WTC11 (cell line): Measurements from ENCODE around the gene PDZD8. TPM values are rescaled to one million over a fixed set of nuclear protein-coding genes. Genes with fewer than 3 reads are reported as not detected.

Source experiments
- ATAC-seq: fragments of 200-7000 bp; cut with Tn5 transposase; 2 replicates; pipeline ENCODE4 v1.10.0; 2021; ENCODE audit warnings: mild to moderate bottlenecking, moderate library complexity
- CTCF ChIA-PET: fragments of 300-600 bp; sonication (Branson Sonifier 250); formaldehyde crosslinking; loops from one replicate; lab custom pipeline; 2021; ENCODE audit warnings: antibody characterized with exemption; lab: Charles Lee
- POLR2A ChIA-PET: fragments of 350-600 bp; sonication (Branson Sonifier 250); formaldehyde crosslinking; loops from one replicate; lab custom pipeline; 2021; ENCODE audit warnings: antibody characterized with exemption; lab: Charles Lee
- DNase-seq: peaks from one replicate; pipeline ENCODE4 v3.0.0; 2021; ENCODE audit warnings: low spot score
- H3K27ac Mint-ChIP-seq: 2 replicates; pipeline ENCODE4 v1.8.0; 2021; ENCODE audit warnings: mixed read lengths
- H3K27me3 Mint-ChIP-seq: 2 replicates; pipeline ENCODE4 v1.8.0; 2021; ENCODE audit warnings: low read depth, mild to moderate bottlenecking, moderate library complexity, mixed read lengths
- H3K36me3 Mint-ChIP-seq: 2 replicates; pipeline ENCODE4 v1.8.0; 2021; ENCODE audit warnings: mixed read lengths
- H3K4me1 Mint-ChIP-seq: 2 replicates; pipeline ENCODE4 v1.8.0; 2022; ENCODE audit warnings: mixed read lengths
- H3K4me3 Mint-ChIP-seq: 2 replicates; pipeline ENCODE4 v1.8.0; 2021; ENCODE audit warnings: mild to moderate bottlenecking, moderate library complexity, mixed read lengths
- H3K9me3 Mint-ChIP-seq: 2 replicates; pipeline ENCODE4 v1.8.0; 2021; ENCODE audit warnings: mixed read lengths
- CBFB ChIP-seq: sonication (generic); formaldehyde crosslinking; IDR thresholded peaks from 2 replicates; pipeline ENCODE4 v1.8.1; 2022; ENCODE audit warnings: mild to moderate bottlenecking, low read depth, missing genetic modification reagents
- EMX1 ChIP-seq: fragments of 250-450 bp; sonication (Bioruptor Pico); IDR thresholded peaks from 2 replicates; pipeline ENCODE4 v1.8.0; 2021; ENCODE audit warnings: mild to moderate bottlenecking
- ETV6 ChIP-seq: sonication (generic); formaldehyde crosslinking; IDR thresholded peaks from 2 replicates; pipeline ENCODE4 v1.8.1; 2022; ENCODE audit warnings: mild to moderate bottlenecking, missing genetic modification reagents
- GRHL2 ChIP-seq: fragments of 250-450 bp; sonication (Bioruptor Pico); IDR thresholded peaks from 2 replicates; pipeline ENCODE4 v1.8.0; 2022; ENCODE audit warnings: mild to moderate bottlenecking, moderate library complexity; ENCODE audit not compliant: insufficient replicate concordance, severe bottlenecking
- MYBL2 ChIP-seq: sonication (generic); formaldehyde crosslinking; IDR thresholded peaks from 2 replicates; pipeline ENCODE4 v1.8.1; 2023; ENCODE audit warnings: mild to moderate bottlenecking, moderate library complexity, missing genetic modification reagents
- NFYB ChIP-seq: sonication (generic); formaldehyde crosslinking; conservative IDR thresholded peaks from 2 replicates; pipeline ENCODE4 v1.8.0; 2022; ENCODE audit warnings: low read depth, missing genetic modification reagents
- NR3C1 ChIP-seq: sonication (generic); formaldehyde crosslinking; conservative IDR thresholded peaks from 2 replicates; pipeline ENCODE4 v1.8.1; 2023; ENCODE audit warnings: low read depth, mild to moderate bottlenecking, missing genetic modification reagents
- RORB ChIP-seq: fragments of 250-450 bp; sonication (Bioruptor Pico); IDR thresholded peaks from 2 replicates; pipeline ENCODE4 v1.9.0; 2021; ENCODE audit warnings: mild to moderate bottlenecking
- SMAD3 ChIP-seq: sonication (generic); formaldehyde crosslinking; IDR thresholded peaks from 2 replicates; pipeline ENCODE4 v1.8.0; 2022; ENCODE audit warnings: missing genetic modification reagents, mild to moderate bottlenecking, borderline replicate concordance
- SP1 ChIP-seq: sonication (generic); formaldehyde crosslinking; conservative IDR thresholded peaks from 2 replicates; pipeline ENCODE4 v1.8.1; 2022; ENCODE audit warnings: missing genetic modification reagents
- TEAD4 ChIP-seq: sonication (generic); formaldehyde crosslinking; IDR thresholded peaks from 2 replicates; pipeline ENCODE4 v1.8.0; 2022; ENCODE audit warnings: mild to moderate bottlenecking, missing genetic modification reagents
- ZNF396 ChIP-seq: fragments of 250-450 bp; sonication (Bioruptor Pico); IDR thresholded peaks from 2 replicates; pipeline ENCODE4 v1.8.0; 2021; ENCODE audit warnings: mild to moderate bottlenecking, moderate library complexity, borderline replicate concordance
- ZNF416 ChIP-seq: fragments of 250-450 bp; sonication (Bioruptor Pico); IDR thresholded peaks from 2 replicates; pipeline ENCODE4 v1.9.0; 2021; ENCODE audit warnings: mild to moderate bottlenecking, inconsistent platforms
- total RNA-seq: library from RNA; stranded (reverse); gene quantifications from 3 replicates; pipeline ENCODE4 v1.2.3, GENCODE V29; 2021
- TF ChIP-seq, protein P1 (sequence below): fragments of 250-450 bp; sonication (Bioruptor Pico); IDR thresholded peaks from 2 replicates; pipeline ENCODE4 v2.1.2; 2022; ENCODE audit warnings: mild to moderate bottlenecking, moderate library complexity
- TF ChIP-seq, protein P2 (sequence below): sonication (generic); formaldehyde crosslinking; IDR thresholded peaks from 2 replicates; pipeline ENCODE4 v1.8.0; 2022; ENCODE audit warnings: mild to moderate bottlenecking, missing genetic modification reagents
- TF ChIP-seq, protein P3 (sequence below): sonication (generic); formaldehyde crosslinking; IDR thresholded peaks from 2 replicates; pipeline ENCODE4 v1.8.1; 2022; ENCODE audit warnings: low read depth, missing genetic modification reagents, borderline replicate concordance
- TF ChIP-seq, protein P4 (sequence below): sonication (generic); formaldehyde crosslinking; IDR thresholded peaks from 2 replicates; pipeline ENCODE4 v1.8.0; 2023; ENCODE audit warnings: missing genetic modification reagents
- TF ChIP-seq, protein P5 (sequence below): sonication (generic); formaldehyde crosslinking; IDR thresholded peaks from 2 replicates; pipeline ENCODE4 v1.8.0; 2022; ENCODE audit warnings: mild to moderate bottlenecking, missing genetic modification reagents
- TF ChIP-seq, protein P6 (sequence below): sonication (generic); formaldehyde crosslinking; IDR thresholded peaks from 2 replicates; pipeline ENCODE4 v1.8.0; 2022; ENCODE audit warnings: mild to moderate bottlenecking, missing genetic modification reagents
- TF ChIP-seq, protein P7 (sequence below): sonication (generic); formaldehyde crosslinking; IDR thresholded peaks from 2 replicates; pipeline ENCODE4 v1.8.1; 2022; ENCODE audit warnings: mild to moderate bottlenecking, missing genetic modification reagents, moderate library complexity, borderline replicate concordance
- TF ChIP-seq, protein P8 (sequence below): fragments of 250-450 bp; sonication (Bioruptor Pico); IDR thresholded peaks from 2 replicates; pipeline ENCODE4 v1.9.0; 2021; ENCODE audit warnings: mild to moderate bottlenecking, borderline replicate concordance
- TF ChIP-seq, protein P9 (sequence below): sonication (generic); formaldehyde crosslinking; IDR thresholded peaks from 2 replicates; pipeline ENCODE4 v1.8.1; 2023; ENCODE audit warnings: mild to moderate bottlenecking, missing genetic modification reagents, moderate library complexity

The PDZD8 gene
- total RNA-seq, 1 experiment from 2014 or later = 52.7 TPM

DNA sequence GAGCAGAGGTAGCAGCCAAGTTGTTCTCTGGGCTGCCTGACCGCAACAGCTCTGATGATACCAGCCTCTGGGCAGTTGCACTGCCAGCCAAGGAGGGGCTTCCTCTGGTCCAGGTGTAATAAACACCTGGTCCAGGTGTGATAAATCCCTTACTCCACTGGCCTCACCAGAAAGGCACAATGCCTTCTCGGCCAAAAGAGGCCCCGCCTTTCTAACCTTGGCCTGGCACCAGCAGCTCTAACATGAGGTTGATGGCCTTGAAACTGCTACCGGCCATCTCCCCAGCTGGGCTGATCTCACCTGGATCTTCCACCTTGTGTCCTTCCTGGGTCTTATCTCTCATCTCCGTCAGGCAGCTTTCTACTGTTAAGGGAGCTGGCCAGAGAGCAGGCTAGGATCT, 45.5 kb upstream of the PDZD8 start (continued):
- no peak for TF ChIP-seq EMX1

DNA sequence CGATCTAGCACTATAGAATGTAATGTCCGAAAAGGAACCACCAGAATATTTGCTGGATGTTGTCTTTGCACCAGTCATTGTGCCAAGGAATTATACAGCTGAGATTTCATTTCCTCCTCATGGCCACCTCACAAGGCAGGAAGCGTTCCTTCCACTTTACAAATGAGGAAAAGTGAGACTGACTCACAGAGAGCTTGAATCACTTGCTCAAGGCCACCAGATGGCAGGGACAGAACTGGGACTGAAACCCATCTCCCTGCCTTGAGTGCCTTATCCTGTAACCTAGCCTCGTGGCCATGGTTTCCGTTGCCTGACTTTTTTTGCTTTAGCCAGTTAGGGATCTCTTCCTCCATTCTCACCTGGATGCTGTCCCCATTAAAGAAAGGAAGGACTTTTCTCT, 44.7 kb upstream of the PDZD8 start:
- TF ChIP-seq, protein P1, sequence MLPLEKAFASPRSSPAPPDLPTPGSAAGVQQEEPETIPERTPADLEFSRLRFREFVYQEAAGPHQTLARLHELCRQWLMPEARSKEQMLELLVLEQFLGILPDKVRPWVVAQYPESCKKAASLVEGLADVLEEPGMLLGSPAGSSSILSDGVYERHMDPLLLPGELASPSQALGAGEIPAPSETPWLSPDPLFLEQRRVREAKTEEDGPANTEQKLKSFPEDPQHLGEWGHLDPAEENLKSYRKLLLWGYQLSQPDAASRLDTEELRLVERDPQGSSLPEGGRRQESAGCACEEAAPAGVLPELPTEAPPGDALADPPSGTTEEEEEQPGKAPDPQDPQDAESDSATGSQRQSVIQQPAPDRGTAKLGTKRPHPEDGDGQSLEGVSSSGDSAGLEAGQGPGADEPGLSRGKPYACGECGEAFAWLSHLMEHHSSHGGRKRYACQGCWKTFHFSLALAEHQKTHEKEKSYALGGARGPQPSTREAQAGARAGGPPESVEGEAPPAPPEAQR (CRISPR knock-in tag) = no peak
- TF ChIP-seq NR3C1 (CRISPR knock-in tag) (no peak), NFYB (CRISPR knock-in tag) (no peak), GRHL2 (CRISPR knock-in tag) (no peak), ZNF416 (CRISPR knock-in tag) (no peak), SMAD3 (CRISPR knock-in tag) (no peak), TEAD4 (CRISPR knock-in tag) (no peak), RORB (CRISPR knock-in tag) (no peak), ZNF396 (CRISPR knock-in tag) (no peak)
- TF ChIP-seq, protein P2, sequence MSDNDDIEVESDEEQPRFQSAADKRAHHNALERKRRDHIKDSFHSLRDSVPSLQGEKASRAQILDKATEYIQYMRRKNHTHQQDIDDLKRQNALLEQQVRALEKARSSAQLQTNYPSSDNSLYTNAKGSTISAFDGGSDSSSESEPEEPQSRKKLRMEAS (CRISPR knock-in tag) = no peak
- TF ChIP-seq, protein P3, sequence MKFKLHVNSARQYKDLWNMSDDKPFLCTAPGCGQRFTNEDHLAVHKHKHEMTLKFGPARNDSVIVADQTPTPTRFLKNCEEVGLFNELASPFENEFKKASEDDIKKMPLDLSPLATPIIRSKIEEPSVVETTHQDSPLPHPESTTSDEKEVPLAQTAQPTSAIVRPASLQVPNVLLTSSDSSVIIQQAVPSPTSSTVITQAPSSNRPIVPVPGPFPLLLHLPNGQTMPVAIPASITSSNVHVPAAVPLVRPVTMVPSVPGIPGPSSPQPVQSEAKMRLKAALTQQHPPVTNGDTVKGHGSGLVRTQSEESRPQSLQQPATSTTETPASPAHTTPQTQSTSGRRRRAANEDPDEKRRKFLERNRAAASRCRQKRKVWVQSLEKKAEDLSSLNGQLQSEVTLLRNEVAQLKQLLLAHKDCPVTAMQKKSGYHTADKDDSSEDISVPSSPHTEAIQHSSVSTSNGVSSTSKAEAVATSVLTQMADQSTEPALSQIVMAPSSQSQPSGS (CRISPR knock-in tag) = no peak
- TF ChIP-seq, protein P4, sequence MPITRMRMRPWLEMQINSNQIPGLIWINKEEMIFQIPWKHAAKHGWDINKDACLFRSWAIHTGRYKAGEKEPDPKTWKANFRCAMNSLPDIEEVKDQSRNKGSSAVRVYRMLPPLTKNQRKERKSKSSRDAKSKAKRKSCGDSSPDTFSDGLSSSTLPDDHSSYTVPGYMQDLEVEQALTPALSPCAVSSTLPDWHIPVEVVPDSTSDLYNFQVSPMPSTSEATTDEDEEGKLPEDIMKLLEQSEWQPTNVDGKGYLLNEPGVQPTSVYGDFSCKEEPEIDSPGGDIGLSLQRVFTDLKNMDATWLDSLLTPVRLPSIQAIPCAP = no peak
- TF ChIP-seq, protein P5, sequence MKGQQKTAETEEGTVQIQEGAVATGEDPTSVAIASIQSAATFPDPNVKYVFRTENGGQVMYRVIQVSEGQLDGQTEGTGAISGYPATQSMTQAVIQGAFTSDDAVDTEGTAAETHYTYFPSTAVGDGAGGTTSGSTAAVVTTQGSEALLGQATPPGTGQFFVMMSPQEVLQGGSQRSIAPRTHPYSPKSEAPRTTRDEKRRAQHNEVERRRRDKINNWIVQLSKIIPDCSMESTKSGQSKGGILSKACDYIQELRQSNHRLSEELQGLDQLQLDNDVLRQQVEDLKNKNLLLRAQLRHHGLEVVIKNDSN (CRISPR knock-in tag) = no peak
- Mint-ChIP-seq H3K4me3 (no peak overlapping the region), H3K36me3 (no peaks in the 10 kb centered on the region), H3K27me3 (peaks cover 4% of the 10 kb centered on the region), H3K27ac (no peak overlapping the region), H3K9me3 (no peaks in the 10 kb centered on the region), H3K4me1 (peaks cover 10% of the 10 kb centered on the region)
- ChIA-PET POLR2A (no interaction called here), CTCF (interaction anchor here (3.1 kb wide), 1 partner anchor 23 kb away, joined by 20 read pairs; no protein-coding TSS in a partner anchor)
- no peak for DNase-seq
- no peak for ATAC-seq

DNA sequence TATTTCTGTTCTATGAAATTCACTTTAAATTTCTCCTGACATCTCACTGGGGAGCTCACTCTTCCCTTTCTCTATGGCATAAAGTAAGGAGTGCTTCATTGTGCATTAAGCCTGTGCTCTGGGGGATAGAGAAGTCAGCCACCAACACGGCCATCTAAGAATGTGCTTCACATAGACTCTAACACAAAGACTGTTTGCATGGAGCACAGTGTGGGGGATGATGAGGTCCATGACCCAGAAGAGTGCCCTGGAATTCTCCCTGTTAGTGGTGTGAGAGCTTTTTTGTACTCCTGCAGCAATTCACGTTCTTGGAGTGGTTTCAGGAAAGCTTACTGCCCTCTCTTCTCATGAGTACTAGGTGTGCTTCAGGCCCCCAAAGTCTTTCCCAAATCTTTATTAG, 43.9 kb upstream of the PDZD8 start:
- no peaks in the 10 kb centered on the region for H3K9me3 Mint-ChIP-seq
- H3K4me1 Mint-ChIP-seq = peaks cover 6% of the 10 kb centered on the region
- H3K36me3 Mint-ChIP-seq = no peaks in the 10 kb centered on the region
- ChIA-PET CTCF (interaction anchor here (0.8 to 3.1 kb wide), 2 partner anchors 23 to 202 kb away, joined by 3 to 20 read pairs; no protein-coding TSS in a partner anchor), POLR2A (no interaction called here)
- no peak overlapping the region for H3K27ac Mint-ChIP-seq
- ATAC-seq (no peak), DNase-seq (no peak)
- no peak overlapping the region for H3K4me3 Mint-ChIP-seq
- H3K27me3 Mint-ChIP-seq = peaks cover 4% of the 10 kb centered on the region
- TF ChIP-seq SP1 (CRISPR knock-in tag) (no peak), NR3C1 (CRISPR knock-in tag) (no peak), MYBL2 (CRISPR knock-in tag) (no peak), CBFB (no peak), ETV6 (no peak)
- TF ChIP-seq, protein P6, sequence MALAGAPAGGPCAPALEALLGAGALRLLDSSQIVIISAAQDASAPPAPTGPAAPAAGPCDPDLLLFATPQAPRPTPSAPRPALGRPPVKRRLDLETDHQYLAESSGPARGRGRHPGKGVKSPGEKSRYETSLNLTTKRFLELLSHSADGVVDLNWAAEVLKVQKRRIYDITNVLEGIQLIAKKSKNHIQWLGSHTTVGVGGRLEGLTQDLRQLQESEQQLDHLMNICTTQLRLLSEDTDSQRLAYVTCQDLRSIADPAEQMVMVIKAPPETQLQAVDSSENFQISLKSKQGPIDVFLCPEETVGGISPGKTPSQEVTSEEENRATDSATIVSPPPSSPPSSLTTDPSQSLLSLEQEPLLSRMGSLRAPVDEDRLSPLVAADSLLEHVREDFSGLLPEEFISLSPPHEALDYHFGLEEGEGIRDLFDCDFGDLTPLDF (CRISPR knock-in tag) = no peak
- TF ChIP-seq, protein P7, sequence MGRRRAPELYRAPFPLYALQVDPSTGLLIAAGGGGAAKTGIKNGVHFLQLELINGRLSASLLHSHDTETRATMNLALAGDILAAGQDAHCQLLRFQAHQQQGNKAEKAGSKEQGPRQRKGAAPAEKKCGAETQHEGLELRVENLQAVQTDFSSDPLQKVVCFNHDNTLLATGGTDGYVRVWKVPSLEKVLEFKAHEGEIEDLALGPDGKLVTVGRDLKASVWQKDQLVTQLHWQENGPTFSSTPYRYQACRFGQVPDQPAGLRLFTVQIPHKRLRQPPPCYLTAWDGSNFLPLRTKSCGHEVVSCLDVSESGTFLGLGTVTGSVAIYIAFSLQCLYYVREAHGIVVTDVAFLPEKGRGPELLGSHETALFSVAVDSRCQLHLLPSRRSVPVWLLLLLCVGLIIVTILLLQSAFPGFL (CRISPR knock-in tag) = no peak
- TF ChIP-seq, protein P8, sequence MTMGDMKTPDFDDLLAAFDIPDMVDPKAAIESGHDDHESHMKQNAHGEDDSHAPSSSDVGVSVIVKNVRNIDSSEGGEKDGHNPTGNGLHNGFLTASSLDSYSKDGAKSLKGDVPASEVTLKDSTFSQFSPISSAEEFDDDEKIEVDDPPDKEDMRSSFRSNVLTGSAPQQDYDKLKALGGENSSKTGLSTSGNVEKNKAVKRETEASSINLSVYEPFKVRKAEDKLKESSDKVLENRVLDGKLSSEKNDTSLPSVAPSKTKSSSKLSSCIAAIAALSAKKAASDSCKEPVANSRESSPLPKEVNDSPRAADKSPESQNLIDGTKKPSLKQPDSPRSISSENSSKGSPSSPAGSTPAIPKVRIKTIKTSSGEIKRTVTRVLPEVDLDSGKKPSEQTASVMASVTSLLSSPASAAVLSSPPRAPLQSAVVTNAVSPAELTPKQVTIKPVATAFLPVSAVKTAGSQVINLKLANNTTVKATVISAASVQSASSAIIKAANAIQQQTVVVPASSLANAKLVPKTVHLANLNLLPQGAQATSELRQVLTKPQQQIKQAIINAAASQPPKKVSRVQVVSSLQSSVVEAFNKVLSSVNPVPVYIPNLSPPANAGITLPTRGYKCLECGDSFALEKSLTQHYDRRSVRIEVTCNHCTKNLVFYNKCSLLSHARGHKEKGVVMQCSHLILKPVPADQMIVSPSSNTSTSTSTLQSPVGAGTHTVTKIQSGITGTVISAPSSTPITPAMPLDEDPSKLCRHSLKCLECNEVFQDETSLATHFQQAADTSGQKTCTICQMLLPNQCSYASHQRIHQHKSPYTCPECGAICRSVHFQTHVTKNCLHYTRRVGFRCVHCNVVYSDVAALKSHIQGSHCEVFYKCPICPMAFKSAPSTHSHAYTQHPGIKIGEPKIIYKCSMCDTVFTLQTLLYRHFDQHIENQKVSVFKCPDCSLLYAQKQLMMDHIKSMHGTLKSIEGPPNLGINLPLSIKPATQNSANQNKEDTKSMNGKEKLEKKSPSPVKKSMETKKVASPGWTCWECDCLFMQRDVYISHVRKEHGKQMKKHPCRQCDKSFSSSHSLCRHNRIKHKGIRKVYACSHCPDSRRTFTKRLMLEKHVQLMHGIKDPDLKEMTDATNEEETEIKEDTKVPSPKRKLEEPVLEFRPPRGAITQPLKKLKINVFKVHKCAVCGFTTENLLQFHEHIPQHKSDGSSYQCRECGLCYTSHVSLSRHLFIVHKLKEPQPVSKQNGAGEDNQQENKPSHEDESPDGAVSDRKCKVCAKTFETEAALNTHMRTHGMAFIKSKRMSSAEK = no peak
- TF ChIP-seq, protein P9, sequence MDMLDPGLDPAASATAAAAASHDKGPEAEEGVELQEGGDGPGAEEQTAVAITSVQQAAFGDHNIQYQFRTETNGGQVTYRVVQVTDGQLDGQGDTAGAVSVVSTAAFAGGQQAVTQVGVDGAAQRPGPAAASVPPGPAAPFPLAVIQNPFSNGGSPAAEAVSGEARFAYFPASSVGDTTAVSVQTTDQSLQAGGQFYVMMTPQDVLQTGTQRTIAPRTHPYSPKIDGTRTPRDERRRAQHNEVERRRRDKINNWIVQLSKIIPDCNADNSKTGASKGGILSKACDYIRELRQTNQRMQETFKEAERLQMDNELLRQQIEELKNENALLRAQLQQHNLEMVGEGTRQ = no peak
